Panc1 (cell line): ENCODE results near the gene CEACAM3. TPM values are rescaled to one million over a fixed set of nuclear protein-coding genes. Genes with fewer than 3 reads are reported as not detected.

Source experiments
- ATAC-seq: fragments of 200-7000 bp; cut with Tn5 transposase; 2 replicates; pipeline ENCODE4 v1.9.1; 2020; ENCODE audit warnings: mild to moderate bottlenecking, moderate library complexity
- BruUV-seq: library from RNA; stranded (reverse); fragments of 400-500 nt; replicated peaks from 2 replicates; lab custom pipeline; 2021; lab: Mats Ljungman, UMichigan
- CTCF ChIA-PET: fragments of 300-600 bp; sonication (Branson Sonifier 250); formaldehyde crosslinking; loops from one replicate; lab custom pipeline; 2022; ENCODE audit warnings: antibody characterized with exemption; lab: Charles Lee
- POLR2A ChIA-PET: fragments of 300-600 bp; sonication (Branson Sonifier 250); formaldehyde crosslinking; loops from one replicate; lab custom pipeline; 2022; ENCODE audit warnings: antibody characterized with exemption; lab: Charles Lee
- DNase-seq: peaks from one replicate; pipeline ENCODE4 v3.0.0-alpha.2; 2010; ENCODE audit warnings: low read depth, low spot score
- H3K27ac ChIP-seq: 2 replicates; pipeline ENCODE4 v1.5.1; 2011; ENCODE audit warnings: mild to moderate bottlenecking, low read length, inconsistent platforms
- H3K27me3 ChIP-seq: fragments of 200-500 bp; sonication (Bioruptor generic); 2 replicates; pipeline ENCODE4 v1.6.0; 2014; ENCODE audit warnings: low read length, inconsistent platforms; ENCODE audit not compliant: control insufficient read depth, insufficient read depth
- H3K36me3 ChIP-seq: fragments of 200-500 bp; sonication (Bioruptor generic); 2 replicates; pipeline ENCODE4 v1.5.1; 2014; ENCODE audit warnings: inconsistent platforms, mild to moderate bottlenecking, low read length, moderate library complexity; ENCODE audit not compliant: control insufficient read depth, insufficient read depth
- H3K4me1 ChIP-seq: 2 replicates; pipeline ENCODE4 v1.5.1; 2011; ENCODE audit warnings: inconsistent platforms, mild to moderate bottlenecking, low read length, moderate library complexity; ENCODE audit not compliant: control insufficient read depth, insufficient read depth
- H3K4me3 ChIP-seq, 2 experiments: 2 replicates each; pipeline ENCODE4 v1.5.1; 2011 to 2012; ENCODE audit warnings: low read depth in 2 of 2, low read length in 2 of 2, mild to moderate bottlenecking in 2 of 2, inconsistent platforms in 1 of 2, moderate library complexity in 1 of 2
- H3K9me3 ChIP-seq: fragments of 200-500 bp; sonication (Bioruptor generic); 2 replicates; pipeline ENCODE4 v1.5.1; 2014; ENCODE audit warnings: low read depth, mild to moderate bottlenecking, inconsistent platforms, low read length, moderate library complexity; ENCODE audit not compliant: control insufficient read depth, insufficient read depth
- POLR2AphosphoS5 ChIP-seq: IDR thresholded peaks from 2 replicates; pipeline ENCODE4 v1.6.1; 2012; ENCODE audit warnings: mild to moderate bottlenecking, low read depth, low read length, moderate library complexity
- SIN3A ChIP-seq: IDR thresholded peaks from 2 replicates; pipeline ENCODE4 v1.6.1; 2012; ENCODE audit warnings: low read depth, mild to moderate bottlenecking, low read length, moderate library complexity, borderline replicate concordance; ENCODE audit not compliant: insufficient read depth
- TCF7L2 ChIP-seq: IDR thresholded peaks from 2 replicates; pipeline ENCODE4 v1.6.1; 2011; ENCODE audit warnings: mild to moderate bottlenecking, low read depth, low read length, inconsistent platforms
- in situ Hi-C: cut with HindIII; loops from 2 replicates; pipeline ENCODE4 v1.10.0; 2016; ENCODE audit warnings: low sequenced_read_pairs, low pct_unique_long_range_greater_than_20kb
- intact Hi-C: fragments of 100-400 bp; cut with micrococcal nuclease; formaldehyde crosslinking; loops from one replicate; pipeline ENCODE4 v1.10.0; 2022; ENCODE audit not compliant: unreplicated experiment
- total RNA-seq: library from RNA; stranded (reverse); gene quantifications from one replicate; pipeline ENCODE4 v1.2.1, GENCODE V29; 2021; ENCODE audit not compliant: unreplicated experiment
- TF ChIP-seq, protein P1 (sequence below): fragments of 450-650 bp; IDR thresholded peaks from 2 replicates; pipeline ENCODE4 v1.5.1; 2017; ENCODE audit warnings: mild to moderate bottlenecking
- TF ChIP-seq, protein P2 (sequence below), 2 experiments: IDR thresholded peaks; 2 replicates each; pipeline ENCODE4 v1.6.1; 2011 to 2012; ENCODE audit warnings: low read depth in 2 of 2, control low read depth in 1 of 2, low read length in 1 of 2, mild to moderate bottlenecking in 1 of 2, moderate library complexity in 1 of 2; ENCODE audit not compliant: insufficient read depth in 1 of 2

The CEACAM3 gene
- total RNA-seq, 1 experiment from 2014 or later: not detected

DNA sequence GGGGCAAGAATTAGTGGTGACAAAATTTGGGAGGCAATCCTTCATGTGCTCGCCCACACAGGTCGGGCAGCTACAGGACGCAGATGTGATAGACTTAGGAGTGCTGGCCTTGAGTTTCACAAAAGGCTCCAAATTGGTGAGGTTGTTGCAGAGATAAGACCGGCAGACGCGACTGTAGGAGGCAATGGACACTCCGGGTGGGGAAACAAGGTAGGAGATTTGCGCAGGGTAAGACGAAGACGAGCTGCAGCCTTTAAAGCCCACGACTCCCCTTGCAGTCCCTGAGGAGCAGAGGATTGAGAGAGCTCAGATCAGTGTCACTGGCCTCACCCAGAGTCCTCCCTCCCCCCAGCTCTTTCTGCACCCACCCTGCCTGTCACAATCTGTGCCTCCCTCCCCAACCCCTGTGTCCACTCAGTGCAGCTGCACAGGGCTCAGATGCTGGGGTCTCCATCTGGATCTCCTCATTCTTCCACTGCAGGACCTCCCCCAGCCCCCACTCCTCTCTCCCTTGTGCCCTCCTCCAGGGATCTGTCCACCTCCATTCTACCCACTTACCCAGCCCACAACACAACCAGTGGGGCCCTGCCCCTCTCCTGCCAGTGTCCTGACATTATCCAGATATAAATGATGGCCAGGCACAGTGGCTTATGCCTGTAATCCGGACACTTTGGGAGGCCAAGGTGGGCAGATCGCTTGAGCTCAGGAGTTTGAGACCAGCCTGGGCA lies 41.8 kb downstream of the CEACAM3 start:
- CTCF ChIA-PET: no interaction called here
- no TSS peak for BruUV-seq
- no peaks in the 10 kb centered on the region for H3K27me3 ChIP-seq
- ATAC-seq: no peak
- no peaks in the 10 kb centered on the region for H3K36me3 ChIP-seq
- H3K9me3 ChIP-seq: no peaks in the 10 kb centered on the region
- TF ChIP-seq, protein P1, sequence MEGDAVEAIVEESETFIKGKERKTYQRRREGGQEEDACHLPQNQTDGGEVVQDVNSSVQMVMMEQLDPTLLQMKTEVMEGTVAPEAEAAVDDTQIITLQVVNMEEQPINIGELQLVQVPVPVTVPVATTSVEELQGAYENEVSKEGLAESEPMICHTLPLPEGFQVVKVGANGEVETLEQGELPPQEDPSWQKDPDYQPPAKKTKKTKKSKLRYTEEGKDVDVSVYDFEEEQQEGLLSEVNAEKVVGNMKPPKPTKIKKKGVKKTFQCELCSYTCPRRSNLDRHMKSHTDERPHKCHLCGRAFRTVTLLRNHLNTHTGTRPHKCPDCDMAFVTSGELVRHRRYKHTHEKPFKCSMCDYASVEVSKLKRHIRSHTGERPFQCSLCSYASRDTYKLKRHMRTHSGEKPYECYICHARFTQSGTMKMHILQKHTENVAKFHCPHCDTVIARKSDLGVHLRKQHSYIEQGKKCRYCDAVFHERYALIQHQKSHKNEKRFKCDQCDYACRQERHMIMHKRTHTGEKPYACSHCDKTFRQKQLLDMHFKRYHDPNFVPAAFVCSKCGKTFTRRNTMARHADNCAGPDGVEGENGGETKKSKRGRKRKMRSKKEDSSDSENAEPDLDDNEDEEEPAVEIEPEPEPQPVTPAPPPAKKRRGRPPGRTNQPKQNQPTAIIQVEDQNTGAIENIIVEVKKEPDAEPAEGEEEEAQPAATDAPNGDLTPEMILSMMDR: no peak
- TF ChIP-seq, protein P2, sequence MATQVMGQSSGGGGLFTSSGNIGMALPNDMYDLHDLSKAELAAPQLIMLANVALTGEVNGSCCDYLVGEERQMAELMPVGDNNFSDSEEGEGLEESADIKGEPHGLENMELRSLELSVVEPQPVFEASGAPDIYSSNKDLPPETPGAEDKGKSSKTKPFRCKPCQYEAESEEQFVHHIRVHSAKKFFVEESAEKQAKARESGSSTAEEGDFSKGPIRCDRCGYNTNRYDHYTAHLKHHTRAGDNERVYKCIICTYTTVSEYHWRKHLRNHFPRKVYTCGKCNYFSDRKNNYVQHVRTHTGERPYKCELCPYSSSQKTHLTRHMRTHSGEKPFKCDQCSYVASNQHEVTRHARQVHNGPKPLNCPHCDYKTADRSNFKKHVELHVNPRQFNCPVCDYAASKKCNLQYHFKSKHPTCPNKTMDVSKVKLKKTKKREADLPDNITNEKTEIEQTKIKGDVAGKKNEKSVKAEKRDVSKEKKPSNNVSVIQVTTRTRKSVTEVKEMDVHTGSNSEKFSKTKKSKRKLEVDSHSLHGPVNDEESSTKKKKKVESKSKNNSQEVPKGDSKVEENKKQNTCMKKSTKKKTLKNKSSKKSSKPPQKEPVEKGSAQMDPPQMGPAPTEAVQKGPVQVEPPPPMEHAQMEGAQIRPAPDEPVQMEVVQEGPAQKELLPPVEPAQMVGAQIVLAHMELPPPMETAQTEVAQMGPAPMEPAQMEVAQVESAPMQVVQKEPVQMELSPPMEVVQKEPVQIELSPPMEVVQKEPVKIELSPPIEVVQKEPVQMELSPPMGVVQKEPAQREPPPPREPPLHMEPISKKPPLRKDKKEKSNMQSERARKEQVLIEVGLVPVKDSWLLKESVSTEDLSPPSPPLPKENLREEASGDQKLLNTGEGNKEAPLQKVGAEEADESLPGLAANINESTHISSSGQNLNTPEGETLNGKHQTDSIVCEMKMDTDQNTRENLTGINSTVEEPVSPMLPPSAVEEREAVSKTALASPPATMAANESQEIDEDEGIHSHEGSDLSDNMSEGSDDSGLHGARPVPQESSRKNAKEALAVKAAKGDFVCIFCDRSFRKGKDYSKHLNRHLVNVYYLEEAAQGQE (IDR thresholded peaks at IDR 0.05; ENCODE audit: insufficient read depth in 1 of 2, low read depth in 2 of 2, low read length in 1 of 2): no peak
- TF ChIP-seq POLR2AphosphoS5 (no peak), SIN3A (no peak), TCF7L2 (no peak)
- DNase-seq: no peak
- POLR2A ChIA-PET: no interaction called here
- no peaks in the 10 kb centered on the region for H3K4me1 ChIP-seq
- H3K27ac ChIP-seq: no peak overlapping the region
- intact Hi-C loops: no loop called here
- H3K4me3 ChIP-seq: no peak overlapping the region
- in situ Hi-C loops: no loop called here

DNA sequence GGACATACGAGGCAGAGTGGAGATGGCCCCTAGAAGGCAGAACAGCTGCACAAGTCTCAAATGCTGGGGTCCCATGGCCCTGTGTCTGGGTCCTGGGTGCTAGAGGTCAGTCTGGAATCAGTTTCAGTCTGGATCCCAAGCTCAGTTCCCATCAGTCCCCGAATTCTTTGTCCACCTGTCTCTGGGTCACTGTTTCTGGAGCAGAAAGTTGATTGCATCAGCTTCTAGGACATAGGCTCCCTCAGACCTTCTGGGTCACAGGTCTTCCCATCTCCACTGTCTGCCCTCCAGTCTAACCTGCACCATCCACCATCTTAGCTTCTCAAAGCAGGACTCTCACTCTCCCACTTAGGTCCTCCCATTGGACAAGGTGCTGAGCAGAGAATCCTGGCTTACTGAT lies 42.8 kb downstream of the CEACAM3 start:
- in situ Hi-C loops (no loop called here), intact Hi-C loops (no loop called here)
- ATAC-seq (no peak), DNase-seq (no peak)
- Histone ChIP-seq H3K9me3 (no peaks in the 10 kb centered on the region), H3K27ac (no peak overlapping the region), H3K4me3 (no peak overlapping the region), H3K4me1 (no peaks in the 10 kb centered on the region), H3K36me3 (no peaks in the 10 kb centered on the region), H3K27me3 (no peaks in the 10 kb centered on the region)
- no TSS peak for BruUV-seq
- TF ChIP-seq, protein P1: no peak
- TF ChIP-seq, protein P2 (IDR thresholded peaks at IDR 0.05; ENCODE audit: insufficient read depth in 1 of 2, low read depth in 2 of 2, low read length in 1 of 2): no peak
- TF ChIP-seq SIN3A: no peak
- no peak for TF ChIP-seq TCF7L2
- TF ChIP-seq POLR2AphosphoS5: no peak
- ChIA-PET POLR2A (no interaction called here), CTCF (interaction anchor here (0.6 kb wide), 1 partner anchor 18 kb away, joined by 4 read pairs; no protein-coding TSS in a partner anchor)
